HFF-Myc (cell line): Measurements from ENCODE around the gene MYO5B.

ENCODE experiments used
- DNase-seq: peaks from one replicate; pipeline ENCODE4 v3.0.0-alpha.2; 2011; ENCODE audit warnings: low read depth; ENCODE audit errors: extremely low read depth
- H3K4me3 ChIP-seq: replicated peaks from 2 replicates; pipeline ENCODE4 v1.5.1; 2011; ENCODE audit warnings: low read depth, mild to moderate bottlenecking, control low read depth, low read length
- CTCF ChIP-seq: IDR thresholded peaks from 2 replicates; pipeline ENCODE4 v1.5.1; 2012; ENCODE audit warnings: mild to moderate bottlenecking, low read depth, low read length, control low read depth; ENCODE audit errors: missing control alignments

The MYO5B gene

DNA sequence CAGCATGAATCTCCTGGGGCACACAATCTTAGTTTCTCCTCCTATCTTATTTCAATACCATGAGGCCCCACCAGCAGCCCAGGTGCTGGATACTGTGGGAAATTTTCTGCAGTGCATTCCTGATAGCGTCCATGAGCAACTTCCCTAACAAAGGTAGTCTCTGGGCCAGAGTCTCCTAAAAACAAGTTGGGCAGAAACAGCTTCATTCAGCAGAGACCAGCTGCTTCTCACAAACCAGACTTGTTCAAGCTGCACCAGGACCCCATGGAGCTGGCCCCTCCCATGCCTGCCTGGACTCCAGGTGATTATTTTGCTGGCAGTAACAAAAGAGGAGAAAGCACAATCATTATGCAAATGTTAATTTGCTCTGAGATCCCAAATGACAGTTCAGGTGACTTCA lies 31.4 kb downstream of the MYO5B start:
- DNase-seq = no peak
- TF ChIP-seq CTCF = no peak
- H3K4me3 ChIP-seq = no peak overlapping the region

DNA sequence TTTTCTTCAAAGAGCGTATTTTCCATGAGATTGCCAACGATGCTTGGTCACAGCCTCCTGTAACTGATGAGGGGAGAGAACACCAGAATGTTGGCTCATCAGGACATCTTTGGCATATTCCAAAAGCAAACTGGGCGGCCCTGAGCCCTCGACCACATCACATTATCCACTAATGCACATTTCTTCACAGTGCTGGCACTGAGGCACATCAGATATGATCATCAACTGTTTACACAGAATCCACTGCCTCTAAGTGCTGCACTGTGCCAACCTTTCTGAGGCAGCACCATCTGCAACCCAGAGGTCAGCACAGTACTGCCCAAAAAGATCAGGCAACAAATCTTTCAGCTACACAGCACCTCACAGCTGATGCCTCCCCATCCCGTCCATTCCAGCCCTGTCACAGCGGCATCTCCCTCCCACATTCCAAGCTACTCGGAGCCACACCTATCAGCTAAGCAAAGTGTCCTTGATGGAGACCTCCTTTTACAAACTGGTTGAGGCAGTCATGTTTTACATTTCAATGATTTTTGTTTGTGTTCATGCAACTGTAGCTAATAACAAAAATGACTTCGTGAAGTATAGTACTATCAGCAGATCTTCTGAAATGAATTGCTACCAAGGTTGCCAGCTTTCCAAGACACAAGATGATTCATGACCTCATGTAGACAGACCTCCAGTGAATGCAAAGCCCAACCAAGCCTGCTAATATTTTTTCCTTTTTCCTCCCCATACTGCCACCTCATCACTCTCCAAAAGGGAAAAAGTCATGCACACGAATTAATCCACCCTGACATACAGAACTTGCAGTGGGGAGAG lies 32.3 kb downstream of the MYO5B start:
- no peak for DNase-seq
- no peak overlapping the region for H3K4me3 ChIP-seq
- TF ChIP-seq CTCF = no peak

DNA sequence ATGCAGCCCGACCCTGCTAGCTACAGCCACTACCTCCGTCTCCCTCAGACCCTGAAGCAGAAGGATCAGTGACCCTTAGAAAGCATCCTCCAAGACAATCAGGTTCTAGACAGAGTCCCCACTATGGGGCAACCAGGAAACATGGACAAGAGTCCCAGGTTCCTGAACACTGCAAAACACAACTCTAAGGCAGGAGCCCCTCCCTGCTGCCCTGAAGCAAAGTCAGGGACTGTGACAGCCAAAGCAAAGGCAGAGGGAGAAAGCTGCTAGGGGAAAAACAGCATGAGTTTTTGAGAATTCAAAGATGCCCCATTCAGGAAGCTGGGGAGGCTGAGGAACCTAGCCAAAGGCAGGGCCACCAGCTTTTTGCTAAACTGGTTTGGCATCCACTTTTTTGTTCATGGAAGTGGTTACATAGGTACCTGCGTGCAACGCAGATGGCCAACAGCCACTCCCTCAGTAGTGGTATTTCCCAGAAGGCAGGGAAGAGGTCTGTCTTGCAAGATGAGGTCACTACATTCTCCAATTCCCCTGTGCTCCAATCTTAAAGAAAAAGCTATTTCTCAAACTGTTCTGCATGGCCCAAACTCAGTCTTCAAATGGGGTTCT lies 33.2 kb downstream of the MYO5B start:
- no peak for TF ChIP-seq CTCF
- no peak overlapping the region for H3K4me3 ChIP-seq
- DNase-seq = no peak

DNA sequence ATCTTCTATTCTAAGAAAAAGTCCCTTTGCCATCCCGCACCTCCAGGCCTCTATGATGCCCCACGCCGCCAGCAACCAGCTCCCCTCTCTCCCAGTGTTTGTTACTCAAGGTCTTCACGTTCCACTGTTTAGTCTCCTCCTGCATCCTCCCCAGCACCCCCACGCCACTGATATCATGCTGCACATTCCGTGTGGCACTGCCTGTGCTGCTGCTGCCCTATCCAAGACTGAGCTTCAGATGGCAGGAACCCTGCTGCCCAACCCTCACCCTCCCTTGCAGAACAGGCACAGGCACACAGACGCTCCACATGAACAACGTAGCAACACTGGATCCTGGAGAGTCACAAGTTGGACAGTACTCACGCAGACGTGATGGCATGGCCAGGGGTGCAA lies 35.3 kb downstream of the MYO5B start:
- TF ChIP-seq CTCF = no peak
- no peak for DNase-seq
- no peak overlapping the region for H3K4me3 ChIP-seq

DNA sequence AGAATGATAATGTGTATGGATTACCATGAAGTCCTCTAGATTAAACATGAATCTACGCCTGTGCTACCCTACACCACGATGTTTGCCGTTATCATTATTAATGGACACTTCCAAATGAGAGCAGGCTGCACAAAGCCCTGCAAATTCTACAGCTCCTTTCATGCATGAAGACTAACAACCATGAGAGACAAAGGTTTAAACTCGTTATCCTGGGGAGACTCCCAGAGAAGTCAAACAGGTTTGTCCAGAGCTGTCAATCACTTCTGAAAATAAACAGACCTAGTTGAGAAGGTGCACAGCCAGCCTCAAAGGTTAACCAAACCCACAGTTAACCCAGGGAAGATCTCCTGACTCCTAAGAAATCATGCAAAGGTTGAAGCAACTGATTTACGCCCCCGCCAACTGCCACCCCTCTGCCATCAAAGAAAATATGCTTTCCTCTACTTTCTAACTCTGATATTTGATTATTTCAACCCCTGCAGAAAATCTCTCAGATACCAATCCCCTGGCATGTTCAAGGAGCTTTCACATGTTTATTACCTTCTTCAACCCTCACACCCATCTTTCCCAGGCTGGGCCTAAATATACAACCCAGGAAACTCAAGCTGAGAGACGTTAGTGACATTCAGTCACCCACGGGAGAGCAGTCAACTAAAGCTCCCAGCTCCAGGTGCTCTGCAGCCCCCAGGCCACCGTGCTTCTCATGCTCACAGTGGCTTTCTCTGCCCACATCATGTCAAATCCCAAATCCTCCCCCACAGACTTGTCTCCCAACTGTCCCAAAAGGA lies 35.9 kb downstream of the MYO5B start:
- no peak overlapping the region for H3K4me3 ChIP-seq
- no peak for TF ChIP-seq CTCF
- no peak for DNase-seq

- DNase-seq = no peak
- TF ChIP-seq CTCF = no peak
- no peak overlapping the region for H3K4me3 ChIP-seq
Observed at GRCh38 chr18:50155406-50155805, 39.5 kb downstream of the MYO5B start.
